Pons (tissue), 1 donor: ENCODE measurements around the gene CCSER2.

ENCODE experiments used
- DNase-seq: peaks from one replicate; pipeline ENCODE4 v3.0.0-alpha.2; 2016; ENCODE audit warnings: low spot score

CCSER2 gene

GRCh38 chr10:84548869-84549268 lies 220.5 kb downstream of the CCSER2 start:
- no peak for DNase-seq

- no peak for DNase-seq
Measured at GRCh38 chr10:84549368-84550165, 221.2 kb downstream of the CCSER2 start.

- no peak for DNase-seq
Measured at GRCh38 chr10:84550756-84551436, 222.5 kb downstream of the CCSER2 start.

- DNase-seq, result no peak
Measured at GRCh38 chr10:84551437-84552120, 223.2 kb downstream of the CCSER2 start.

- no peak for DNase-seq
Measured at GRCh38 chr10:84552478-84552877, 224.1 kb downstream of the CCSER2 start.

- DNase-seq, result no peak
Measured at GRCh38 chr10:84562592-84562991, 234.2 kb downstream of the CCSER2 start.

- no peak for DNase-seq
Measured at GRCh38 chr10:84563355-84563754, 235.0 kb downstream of the CCSER2 start.

GRCh38 chr10:84563868-84564267 lies 235.5 kb downstream of the CCSER2 start:
- DNase-seq, result no peak

- no peak for DNase-seq
Measured at GRCh38 chr10:84565881-84566582, 237.6 kb downstream of the CCSER2 start.

- DNase-seq, result no peak
Measured at GRCh38 chr10:84567133-84567532, 238.7 kb downstream of the CCSER2 start.
